ENCODE measurements around the gene SPIB.

The SPIB gene

GRCh38 chr19:50476224-50476906 is 57.6 kb downstream of the SPIB start, which contains the start of the genes EMC10 and GARIN5A:
Gene EMC10, plus strand, starts transcription at chr19:50476507. Its CDS starts 38 bp downstream, at chr19:50476545.
Gene GARIN5A, minus strand, starts transcription at chr19:50476848. Its CDS starts 460 bp downstream, at chr19:50476388.
- DNase-seq = peak; percentile 94

DNA sequence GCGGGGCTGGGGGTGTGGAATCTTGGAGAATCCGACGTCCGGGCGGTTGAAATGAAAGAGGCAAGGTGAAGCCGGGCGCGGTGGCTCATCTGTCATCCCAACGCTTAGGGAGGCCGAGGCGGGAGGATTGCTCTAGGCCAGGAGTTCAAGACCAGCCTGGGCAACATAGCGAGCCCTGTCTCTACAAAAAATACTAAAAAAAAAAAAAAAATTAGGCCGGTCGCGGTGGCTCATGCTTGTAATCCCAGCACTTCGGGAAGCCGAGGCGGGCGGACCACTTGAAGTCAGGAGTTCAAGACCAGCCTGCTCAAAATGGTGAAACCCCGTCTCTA is 58.1 kb downstream of the SPIB start:
- DNase-seq = no peak

- no peak for DNase-seq
These were observed 59.2 kb downstream of the SPIB start for GRCh38 chr19:50477751-50478515.

DNA sequence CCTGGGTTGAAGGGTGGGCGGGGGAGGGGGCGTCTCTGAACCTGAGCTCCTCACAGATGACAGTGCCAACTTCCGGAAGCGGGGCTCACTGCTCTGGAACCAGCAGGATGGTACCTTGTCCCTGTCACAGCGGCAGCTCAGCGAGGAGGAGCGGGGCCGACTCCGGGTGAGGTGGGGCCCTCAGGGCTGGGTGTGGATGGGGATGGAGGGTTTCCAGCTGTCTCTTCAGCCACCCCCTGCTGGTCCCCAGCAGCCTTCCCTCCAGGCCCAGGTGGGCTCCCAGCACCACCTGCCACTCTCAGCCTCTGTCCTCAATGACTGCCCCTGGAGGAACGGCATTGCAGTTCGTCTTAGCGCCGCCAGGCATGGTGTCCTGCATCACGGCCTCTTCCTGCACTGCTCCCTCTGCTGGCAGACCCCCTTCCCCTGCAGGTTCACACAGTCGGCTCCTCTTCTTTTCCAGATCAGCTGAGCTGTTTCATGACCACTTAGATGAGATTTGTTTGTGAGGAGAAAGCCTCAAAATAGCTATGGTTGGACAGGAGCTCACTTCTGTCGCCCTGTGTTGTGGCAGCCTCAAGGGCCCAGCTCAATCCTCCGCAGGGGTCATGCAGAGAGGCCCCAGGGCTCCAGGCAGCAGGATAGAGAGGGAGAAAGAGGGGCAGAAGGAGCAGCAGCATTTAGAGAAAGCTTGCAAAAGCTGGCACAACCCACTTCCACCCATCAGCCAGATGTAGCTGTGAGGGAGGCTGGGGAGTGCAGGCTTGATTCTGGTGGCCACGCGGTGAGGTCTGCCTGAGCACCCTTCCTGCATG is 60.4 kb downstream of the SPIB start:
- DNase-seq = peak; percentile 18

DNA sequence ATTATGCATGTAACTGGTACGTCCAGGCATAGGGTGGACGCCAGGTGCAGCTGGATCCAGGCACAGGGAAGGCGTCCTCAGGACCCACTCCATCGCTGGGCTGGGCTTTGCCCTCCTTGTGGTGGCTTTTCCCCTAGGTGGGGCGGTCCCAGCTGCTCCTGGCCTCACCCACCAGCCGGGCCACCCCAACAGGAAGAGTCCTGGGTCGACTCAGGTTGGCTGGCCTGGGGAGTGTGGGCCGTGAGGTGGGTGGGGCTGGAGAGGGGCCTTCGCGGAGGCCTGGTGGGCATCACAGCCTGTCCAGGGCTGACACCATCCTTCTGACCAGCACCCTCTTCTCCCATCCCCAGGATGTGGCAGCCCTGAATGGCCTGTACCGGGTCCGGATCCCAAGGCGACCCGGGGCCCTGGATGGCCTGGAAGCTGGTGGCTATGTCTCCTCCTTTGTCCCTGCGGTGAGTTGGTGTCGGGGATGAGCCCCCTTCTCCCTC is 61.1 kb downstream of the SPIB start:
- no peak for DNase-seq

GRCh38 chr19:50480281-50481111 is 61.8 kb downstream of the SPIB start:
- no peak for DNase-seq
